ENCODE measurements around the gene NPAS1. TPM values are rescaled to one million over a fixed set of nuclear protein-coding genes. Genes with fewer than 3 reads are reported as not detected.

Gene NPAS1
- total and polyA plus RNA-seq, 2 of the 8 experiments (the other 6 are each of a cell fraction or from before 2014, with no cell fraction given), result 9.9 to 13.9 TPM

DNA sequence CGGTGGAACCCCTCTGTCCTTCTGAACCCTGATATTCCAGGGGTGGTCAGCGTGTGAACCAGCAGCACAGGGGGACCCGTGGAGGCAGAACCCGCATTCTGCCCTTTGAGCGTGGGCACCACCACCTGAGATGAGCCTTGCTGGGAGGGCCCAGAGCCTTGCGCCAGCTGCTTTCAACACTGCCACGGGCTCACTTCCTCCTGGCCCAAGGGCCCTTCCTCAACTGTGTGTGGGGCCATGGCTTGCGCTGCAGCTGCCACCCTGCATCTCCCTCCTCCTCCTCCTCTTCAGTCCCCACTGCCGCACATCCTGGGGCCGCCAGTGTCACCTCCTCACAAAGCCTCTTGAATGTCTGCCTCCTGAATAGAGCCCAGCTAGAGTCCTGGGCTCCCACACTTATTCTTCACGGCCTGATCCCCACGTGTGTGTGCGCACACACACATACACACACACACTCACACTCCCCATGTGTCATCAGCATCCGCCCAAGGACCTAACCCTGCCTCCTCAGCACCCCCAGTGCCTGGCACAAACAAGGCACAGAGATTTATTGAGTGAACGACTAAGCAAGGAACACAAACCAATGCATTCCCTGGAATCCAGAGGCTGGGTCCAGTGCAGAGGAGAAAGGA is 55.7 kb downstream of the NPAS1 start (continued):
- TF ChIP-seq, protein P1, sequence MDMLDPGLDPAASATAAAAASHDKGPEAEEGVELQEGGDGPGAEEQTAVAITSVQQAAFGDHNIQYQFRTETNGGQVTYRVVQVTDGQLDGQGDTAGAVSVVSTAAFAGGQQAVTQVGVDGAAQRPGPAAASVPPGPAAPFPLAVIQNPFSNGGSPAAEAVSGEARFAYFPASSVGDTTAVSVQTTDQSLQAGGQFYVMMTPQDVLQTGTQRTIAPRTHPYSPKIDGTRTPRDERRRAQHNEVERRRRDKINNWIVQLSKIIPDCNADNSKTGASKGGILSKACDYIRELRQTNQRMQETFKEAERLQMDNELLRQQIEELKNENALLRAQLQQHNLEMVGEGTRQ (IDR thresholded peaks at IDR 0.05; ENCODE audit: low read length), result no peak
- no peak for TF ChIP-seq KDM1A (IDR thresholded peaks at IDR 0.05; ENCODE audit: borderline replicate concordance, low read length)
- TF ChIP-seq, protein P2, sequence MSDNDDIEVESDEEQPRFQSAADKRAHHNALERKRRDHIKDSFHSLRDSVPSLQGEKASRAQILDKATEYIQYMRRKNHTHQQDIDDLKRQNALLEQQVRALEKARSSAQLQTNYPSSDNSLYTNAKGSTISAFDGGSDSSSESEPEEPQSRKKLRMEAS (IDR thresholded peaks at IDR 0.05), result no peak
